ENCODE data around the gene BBLN. TPM values are rescaled to one million over a fixed set of nuclear protein-coding genes. Genes with fewer than 3 reads are reported as not detected.
"Not testable (repeated sequence)": the region's sequence is repeated elsewhere in the genome, so short reads cannot be mapped to it uniquely, and the experiment has no call there.

BBLN gene
- total RNA-seq, 8 experiments from 2014 or later: 60.0 to 233 (median 148) TPM

- Histone ChIP-seq H3K4me1 (replicated peaks in 1 of 2) (peaks cover 24 to 32% of the 10 kb centered on the region in 2 donors), H3K27ac (peak overlapping the region; percentile 97 to 98), H3K4me3 (peak overlapping the region; percentile 54 to 96 (median 71))
- in situ Hi-C loops (cut with MboI; ENCODE audit: low pct_unique_long_range_greater_than_20kb in 2 of 9, low sequenced_read_pairs in 9 of 9, unreplicated experiment in 9 of 9): no loop called here
- 0 to 19% (median 1%) methylated on average over 6 to 16 of the region's 82 CpGs; no CpG with 5 or more reads in 5 of the 10 experiments for WGBS, 10 experiments
- ATAC-seq (replicated peaks in 6 of 8): peak; percentile 74 to 82 (median 80)
These were observed 31.9 kb upstream of the BBLN start for GRCh38 chr9:128127990-128128835.

- Histone ChIP-seq H3K27ac (peak overlapping the region; percentile 97 to 98), H3K4me1 (replicated peaks in 1 of 2) (peaks cover 24 to 32% of the 10 kb centered on the region in 2 donors), H3K4me3 (peak overlapping the region; percentile 54 to 96 (median 71))
- 0 to 100% (median 21%) methylated on average over 1 to 11 of the region's 29 CpGs; no CpG with 5 or more reads in 4 of the 10 experiments for WGBS, 10 experiments
- no peak for ATAC-seq (replicated peaks in 6 of 8)
- in situ Hi-C loops (cut with MboI; ENCODE audit: low pct_unique_long_range_greater_than_20kb in 2 of 9, low sequenced_read_pairs in 9 of 9, unreplicated experiment in 9 of 9): no loop called here
These were observed 31.1 kb upstream of the BBLN start for GRCh38 chr9:128128836-128129590.

GRCh38 chr9:128129976-128130590 lies 30.0 kb upstream of the BBLN start:
- 50 to 100% (median 70%) methylated on average over 2 to 3 of the region's 12 CpGs; no CpG with 5 or more reads in 7 of the 10 experiments for WGBS, 10 experiments
- ATAC-seq (replicated peaks in 6 of 8); in situ Hi-C loops (cut with MboI; ENCODE audit: low pct_unique_long_range_greater_than_20kb in 2 of 9, low sequenced_read_pairs in 9 of 9, unreplicated experiment in 9 of 9); H3K27ac ChIP-seq; H3K4me3 ChIP-seq: not testable (repeated sequence)
- peaks cover 24 to 32% of the 10 kb centered on the region in 2 donors for H3K4me1 ChIP-seq (replicated peaks in 1 of 2)

GRCh38 chr9:128130651-128131050 lies 29.4 kb upstream of the BBLN start:
- 38 to 83% methylated on average over 1 to 2 of the region's 7 CpGs; no CpG with 5 or more reads in 8 of the 10 experiments for WGBS, 10 experiments
- in situ Hi-C loops (cut with MboI; ENCODE audit: low pct_unique_long_range_greater_than_20kb in 2 of 9, low sequenced_read_pairs in 9 of 9, unreplicated experiment in 9 of 9); H3K4me3 ChIP-seq; H3K27ac ChIP-seq; ATAC-seq (replicated peaks in 6 of 8): not testable (repeated sequence)
- H3K4me1 ChIP-seq (replicated peaks in 1 of 2): peaks cover 23 to 30% of the 10 kb centered on the region in 2 donors

- ATAC-seq (replicated peaks in 6 of 8): not testable (repeated sequence)
These were observed 28.7 kb upstream of the BBLN start for GRCh38 chr9:128131346-128131745.

GRCh38 chr9:128132139-128132538 lies 27.9 kb upstream of the BBLN start:
- peaks cover 15 to 20% of the 10 kb centered on the region in 2 donors for H3K4me1 ChIP-seq (replicated peaks in 1 of 2)
- H3K27ac ChIP-seq: peak overlapping the region; percentile 44 to 64
- in situ Hi-C loops (cut with MboI; ENCODE audit: low pct_unique_long_range_greater_than_20kb in 2 of 9, low sequenced_read_pairs in 9 of 9, unreplicated experiment in 9 of 9); H3K4me3 ChIP-seq; ATAC-seq (replicated peaks in 6 of 8): not testable (repeated sequence)
- WGBS, 10 experiments: 0 to 8% methylated on average over 1 to 2 of the region's 8 CpGs; no CpG with 5 or more reads in 8 of the 10 experiments

More at GRCh38 chr9:128131346-128131745, 28.7 kb upstream of the BBLN start:
- Histone ChIP-seq H3K27ac (peak overlapping the region; percentile 44 to 64), H3K4me1 (replicated peaks in 1 of 2) (peaks cover 17 to 24% of the 10 kb centered on the region in 2 donors)
- WGBS, 10 experiments: 0 to 90% methylated on average over 2 of the region's 8 CpGs; no CpG with 5 or more reads in 8 of the 10 experiments
- H3K4me3 ChIP-seq; in situ Hi-C loops (cut with MboI; ENCODE audit: low pct_unique_long_range_greater_than_20kb in 2 of 9, low sequenced_read_pairs in 9 of 9, unreplicated experiment in 9 of 9): not testable (repeated sequence)

GRCh38 chr9:128135561-128135960 lies 24.5 kb upstream of the BBLN start:
- ATAC-seq (replicated peaks in 6 of 8); in situ Hi-C loops (cut with MboI; ENCODE audit: low pct_unique_long_range_greater_than_20kb in 2 of 9, low sequenced_read_pairs in 9 of 9, unreplicated experiment in 9 of 9): not testable (repeated sequence)
- WGBS, 10 experiments: 83 to 100% (median 92%) methylated on average over 1 to 6 of the region's 8 CpGs; no CpG with 5 or more reads in 2 of the 10 experiments

GRCh38 chr9:128136816-128137793 lies 23.0 kb upstream of the BBLN start:
- in situ Hi-C loops (cut with MboI; ENCODE audit: low pct_unique_long_range_greater_than_20kb in 2 of 9, low sequenced_read_pairs in 9 of 9, unreplicated experiment in 9 of 9): no loop called here
- WGBS, 10 experiments: 27 to 100% (median 75%) methylated on average over 1 to 7 of the region's 18 CpGs; no CpG with 5 or more reads in 3 of the 10 experiments

More at GRCh38 chr9:128135561-128135960, 24.5 kb upstream of the BBLN start:
- H3K27ac ChIP-seq, H3K4me3 ChIP-seq: not testable (repeated sequence)
- peaks cover 17 to 26% of the 10 kb centered on the region in 2 donors for H3K4me1 ChIP-seq (replicated peaks in 1 of 2)

GRCh38 chr9:128138001-128138400 lies 22.1 kb upstream of the BBLN start:
- in situ Hi-C loops (cut with MboI; ENCODE audit: low pct_unique_long_range_greater_than_20kb in 2 of 9, low sequenced_read_pairs in 9 of 9, unreplicated experiment in 9 of 9): no loop called here
- WGBS, 10 experiments: 100% methylated on average over 1 of the region's 3 CpGs; no CpG with 5 or more reads in 9 of the 10 experiments
- H3K4me1 ChIP-seq (replicated peaks in 1 of 2): peaks cover 10 to 19% of the 10 kb centered on the region in 2 donors
- no peak overlapping the region for H3K4me3 ChIP-seq
- H3K27ac ChIP-seq: no peak overlapping the region
- ATAC-seq (replicated peaks in 6 of 8): peak in 2 of 8 experiments; percentile 2 to 11

More at GRCh38 chr9:128136816-128137793, 23.0 kb upstream of the BBLN start:
- H3K4me3 ChIP-seq: no peak overlapping the region
- H3K27ac ChIP-seq: no peak overlapping the region
- peak in 7 of 8 experiments; percentile 84 to 95 (median 90) for ATAC-seq (replicated peaks in 6 of 8)
- peaks cover 13 to 22% of the 10 kb centered on the region in 2 donors for H3K4me1 ChIP-seq (replicated peaks in 1 of 2)

GRCh38 chr9:128139621-128140020 lies 20.4 kb upstream of the BBLN start:
- no peak for ATAC-seq (replicated peaks in 6 of 8)
- Histone ChIP-seq H3K27ac (no peak overlapping the region), H3K4me1 (replicated peaks in 1 of 2) (peaks cover 13 to 19% of the 10 kb centered on the region in 2 donors), H3K4me3 (no peak overlapping the region)
- 60 to 100% (median 83%) methylated on average over 1 to 6 of the region's 16 CpGs; no CpG with 5 or more reads in 7 of the 10 experiments for WGBS, 10 experiments
- in situ Hi-C loops (cut with MboI; ENCODE audit: low pct_unique_long_range_greater_than_20kb in 2 of 9, low sequenced_read_pairs in 9 of 9, unreplicated experiment in 9 of 9): no loop called here

- Histone ChIP-seq H3K4me1 (replicated peaks in 1 of 2) (peaks cover 13 to 19% of the 10 kb centered on the region in 2 donors), H3K27ac (no peak overlapping the region), H3K4me3 (no peak overlapping the region)
- 88 to 100% (median 97%) methylated on average over 1 to 3 of the region's 3 CpGs; no CpG with 5 or more reads in 4 of the 10 experiments for WGBS, 10 experiments
- no peak for ATAC-seq (replicated peaks in 6 of 8)
- in situ Hi-C loops (cut with MboI; ENCODE audit: low pct_unique_long_range_greater_than_20kb in 2 of 9, low sequenced_read_pairs in 9 of 9, unreplicated experiment in 9 of 9): no loop called here
These were observed 18.5 kb upstream of the BBLN start for GRCh38 chr9:128141604-128142003.
